NCI-H82 treated with DMSO at 0.1 percent for 48 hours (cell line): Measurements from ENCODE around the gene ENOX1.
A peak's percentile ranks its signal among the peaks of the same experiment; 100 is the strongest.

ENCODE experiments used
- DNase-seq: peaks from one replicate; lab custom pipeline; 2025; ENCODE audit not compliant: unreplicated experiment; lab: John Stamatoyannopoulos, UW

ENOX1 gene

GRCh38 chr13:43785650-43786471, 911 bp downstream of the ENOX1 start:
- peak; percentile 61 for DNase-seq

- DNase-seq: no peak
Measured at GRCh38 chr13:43785261-43785649, 1.5 kb downstream of the ENOX1 start.

DNA sequence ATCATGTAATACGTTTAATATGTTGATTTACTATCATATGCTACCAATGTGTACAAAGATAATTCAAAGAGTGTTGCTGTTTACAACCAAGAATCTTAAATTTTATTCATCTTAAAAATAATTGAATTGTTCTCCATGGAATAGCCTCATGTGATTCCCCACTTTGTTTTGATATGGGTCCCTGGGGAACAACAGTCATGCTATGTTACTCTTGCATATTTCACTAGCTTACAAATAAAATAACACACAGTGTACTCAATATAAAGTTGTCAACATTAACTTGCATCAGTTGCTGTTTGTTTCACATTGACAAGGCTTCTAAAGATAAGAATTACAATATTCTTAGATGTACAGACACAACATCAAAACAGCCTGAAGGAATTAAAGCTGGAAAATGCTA, 2.3 kb downstream of the ENOX1 start:
- DNase-seq: no peak

GRCh38 chr13:43783820-43784219, 3.0 kb downstream of the ENOX1 start:
- peak; percentile 67 for DNase-seq

DNA sequence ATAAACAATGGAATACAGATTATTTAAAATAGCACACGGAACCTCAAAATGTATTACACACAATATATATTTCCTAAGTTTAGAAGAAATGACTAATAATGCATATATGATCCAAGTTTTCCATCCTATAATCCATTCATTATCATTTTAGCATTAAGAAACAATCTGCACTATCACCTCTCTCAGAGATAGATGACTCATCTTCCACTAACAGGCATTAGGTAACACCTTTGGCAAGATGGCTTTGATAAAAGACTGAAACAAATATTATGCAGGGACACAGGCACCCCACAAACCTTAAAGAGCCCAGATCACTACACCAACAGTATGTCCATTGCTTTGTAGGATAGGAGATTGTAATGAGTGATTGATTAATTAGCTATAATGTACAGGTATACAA, 4.1 kb downstream of the ENOX1 start:
- no peak for DNase-seq

GRCh38 chr13:43780666-43781065, 6.1 kb downstream of the ENOX1 start:
- DNase-seq: no peak

- no peak for DNase-seq
Measured at GRCh38 chr13:43776501-43777079, 10.2 kb downstream of the ENOX1 start.

DNA sequence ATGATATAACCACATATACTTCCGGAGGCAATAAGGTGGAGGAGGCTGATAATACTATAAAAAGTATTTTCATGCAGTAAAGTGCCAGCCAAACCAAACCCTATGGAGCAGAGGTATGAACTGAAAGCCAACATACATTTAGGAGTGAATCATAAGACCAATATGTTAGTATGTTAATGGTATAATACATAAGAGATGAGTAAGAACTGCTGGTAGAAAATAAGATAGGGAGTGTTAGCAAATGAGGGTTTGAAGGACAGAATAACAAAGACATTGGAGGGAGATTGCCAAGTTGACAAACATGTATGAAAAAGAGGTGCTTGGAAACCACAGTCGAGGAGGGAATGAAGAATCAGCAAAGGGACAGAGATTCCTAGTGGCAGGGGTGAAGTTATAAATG, 10.8 kb downstream of the ENOX1 start:
- DNase-seq: no peak

- no peak for DNase-seq
Measured at GRCh38 chr13:43773602-43774001, 13.2 kb downstream of the ENOX1 start.

- no peak for DNase-seq
Measured at GRCh38 chr13:43770871-43771270, 15.9 kb downstream of the ENOX1 start.

GRCh38 chr13:43769529-43769928, 17.2 kb downstream of the ENOX1 start:
- DNase-seq: no peak

DNA sequence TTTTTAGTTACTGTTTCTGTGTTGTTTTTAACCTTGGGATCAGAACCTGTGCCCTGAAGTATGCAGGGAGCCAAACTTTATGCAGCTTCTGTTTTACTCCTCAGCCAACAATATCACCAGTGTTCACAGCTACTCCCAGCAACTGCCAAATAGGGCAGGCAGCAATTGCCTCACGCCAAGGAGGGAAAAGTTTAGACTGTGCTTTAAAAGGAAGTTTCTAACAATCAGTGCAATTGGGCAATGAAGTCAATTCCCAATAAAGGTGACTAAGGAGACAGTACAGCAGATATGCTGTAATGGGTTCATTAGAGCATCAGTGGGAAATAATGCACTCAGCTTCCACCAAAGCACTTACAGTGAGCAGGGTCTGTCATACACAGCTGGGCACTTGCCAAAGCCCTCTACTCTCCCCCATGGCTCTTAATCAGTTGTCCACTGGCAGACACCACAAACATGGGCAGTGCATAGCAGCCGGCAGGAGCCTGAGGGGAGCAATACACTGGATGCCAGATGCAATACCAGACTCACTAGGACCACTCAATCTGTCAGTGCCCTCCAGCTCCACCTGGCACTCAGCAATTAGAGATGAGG, 19.3 kb downstream of the ENOX1 start:
- no peak for DNase-seq

GRCh38 chr13:43766725-43767124, 20.0 kb downstream of the ENOX1 start:
- DNase-seq: no peak

DNA sequence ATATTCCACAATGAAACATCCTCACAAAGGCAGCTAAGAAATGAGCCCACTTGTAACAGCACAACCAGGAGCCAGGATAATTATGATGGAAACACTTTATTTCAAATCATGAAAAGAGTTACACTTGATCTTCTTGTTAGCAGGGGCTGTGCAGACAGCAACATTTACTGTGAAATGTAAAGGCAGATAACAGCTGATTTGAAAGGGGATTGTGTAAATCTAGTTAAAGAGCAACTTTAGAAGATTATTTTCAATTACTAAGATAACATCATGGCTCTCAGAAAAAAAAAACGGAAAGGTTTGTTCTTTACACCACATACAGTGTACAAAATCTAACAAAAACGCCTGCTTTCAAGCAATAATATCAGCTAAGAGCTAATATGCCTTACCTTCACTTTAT, 22.4 kb downstream of the ENOX1 start:
- DNase-seq: no peak

- peak; percentile 99 for DNase-seq
Measured at GRCh38 chr13:43763143-43763759, 23.5 kb downstream of the ENOX1 start.

DNA sequence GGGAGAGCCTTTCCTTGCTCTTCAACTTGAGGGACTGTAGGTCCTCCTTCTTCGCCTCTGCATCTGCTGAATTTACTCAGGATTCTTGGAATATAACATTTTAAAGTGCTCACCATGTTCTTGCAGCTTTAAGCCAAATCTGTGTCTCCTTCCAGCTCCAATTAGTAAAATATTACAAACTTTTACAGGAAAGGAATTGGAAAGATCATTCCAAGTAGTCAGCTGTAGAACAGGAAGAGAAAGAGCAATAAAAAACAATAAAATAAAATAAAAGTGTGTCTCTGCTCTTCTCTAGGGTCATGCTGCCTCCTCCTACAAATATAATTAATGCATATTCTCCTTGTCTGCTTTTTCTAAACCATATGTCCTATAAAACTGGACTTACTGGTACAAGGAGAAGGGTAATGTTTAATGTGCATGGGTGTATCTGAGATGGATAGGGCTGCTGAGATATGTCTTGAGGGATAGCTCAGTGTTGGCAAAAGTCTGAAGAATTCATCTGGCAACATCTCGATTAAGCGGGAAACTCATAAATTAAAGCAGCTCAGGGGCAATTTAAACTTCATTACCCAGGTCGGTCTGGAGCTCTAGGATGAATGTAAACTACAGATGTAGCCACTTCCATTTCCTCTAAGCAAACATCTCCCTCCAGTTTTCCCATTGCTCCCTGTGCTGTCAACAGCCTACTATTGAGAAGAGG, 25.0 kb downstream of the ENOX1 start:
- no peak for DNase-seq

DNA sequence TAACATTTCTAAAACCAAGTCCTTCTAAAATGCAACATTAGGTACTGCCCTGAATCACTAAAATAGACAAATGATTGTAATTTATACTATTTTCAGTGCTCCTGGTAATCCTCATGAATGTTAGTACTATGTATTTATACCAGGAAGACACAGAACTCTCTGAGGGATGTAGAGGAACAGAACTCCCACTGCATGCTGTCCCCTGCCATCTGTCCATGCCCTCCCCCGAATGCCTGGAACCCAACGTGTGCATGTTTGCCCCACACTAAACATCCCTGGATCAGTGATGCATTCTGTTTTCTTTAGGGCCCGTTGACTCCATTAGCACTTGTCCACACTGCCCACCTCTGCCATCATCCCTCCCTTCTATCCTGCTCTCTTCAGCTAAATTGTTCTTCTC, 26.5 kb downstream of the ENOX1 start:
- DNase-seq: no peak

GRCh38 chr13:43758834-43759233, 27.9 kb downstream of the ENOX1 start:
- no peak for DNase-seq

- DNase-seq: no peak
Measured at GRCh38 chr13:43757266-43757665, 29.5 kb downstream of the ENOX1 start.

GRCh38 chr13:43755844-43756243, 30.9 kb downstream of the ENOX1 start:
- no peak for DNase-seq

GRCh38 chr13:43751624-43752023, 35.1 kb downstream of the ENOX1 start:
- no peak for DNase-seq
